ENCODE results near the gene KLK13. TPM values are rescaled to one million over a fixed set of nuclear protein-coding genes. Genes with fewer than 3 reads are reported as not detected.
A peak's percentile ranks its signal among the peaks of the same experiment; 100 is the strongest.

KLK13 gene
- polyA plus RNA-seq, 1 of the 3 experiments (the other 2 are of a cell fraction), result not detected

DNA sequence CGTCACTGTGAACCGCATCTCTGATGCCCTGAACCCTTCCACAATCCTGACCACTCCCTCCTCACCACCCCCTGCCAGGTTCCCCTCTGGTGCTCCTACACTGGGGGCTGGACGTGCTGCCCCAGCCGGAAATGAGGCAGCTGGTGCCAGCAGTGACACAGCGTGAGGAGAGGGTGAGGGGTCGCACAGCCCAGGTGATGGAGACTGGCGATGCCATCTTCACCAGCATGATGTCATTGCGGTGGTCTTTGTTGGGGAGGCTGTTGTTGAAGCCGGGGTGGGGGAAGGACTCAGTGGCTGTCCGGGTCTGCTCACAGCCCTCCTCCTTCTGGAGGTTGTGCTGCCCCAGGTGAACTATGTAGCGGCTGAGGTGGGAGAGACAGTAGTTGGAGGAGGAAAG is 40.9 kb downstream of the KLK13 start:
- CTCF ChIA-PET, result no interaction called here
- no peak overlapping the region for H2AFZ ChIP-seq (ENCODE audit: low read depth)
- H3K27ac ChIP-seq (ENCODE audit: low read depth in 2 of 2, low read length in 1 of 2), result no peak overlapping the region
- no peak overlapping the region for H3K9ac ChIP-seq
- H3K9me2 ChIP-seq, result no peaks in the 10 kb centered on the region
- no peak for DNase-seq
- no peak overlapping the region for H3K4me2 ChIP-seq
- H3K4me3 ChIP-seq (ENCODE audit: low read depth in 2 of 2, low read length in 1 of 2), result no peak overlapping the region
- no peaks in the 10 kb centered on the region for H3K79me2 ChIP-seq (ENCODE audit: insufficient read depth)
- POLR2A ChIA-PET, result no interaction called here
- no peaks in the 10 kb centered on the region for H3K9me3 ChIP-seq
- no peaks in the 10 kb centered on the region for H3F3A ChIP-seq (replicated peaks; ENCODE audit: insufficient read depth)
- no peaks in the 10 kb centered on the region for H3K36me3 ChIP-seq (replicated peaks in 1 of 2; ENCODE audit: control insufficient read depth in 1 of 2, insufficient read depth in 2 of 2, low read length in 1 of 2)
- H4K20me1 ChIP-seq (ENCODE audit: insufficient read depth), result no peaks in the 10 kb centered on the region
- peaks cover 93% of the 10 kb centered on the region for H3K27me3 ChIP-seq (ENCODE audit: insufficient read depth)
- WGBS (ENCODE audit: low lambda C conversion rate), result 14% methylated on average over 10 of the region's 11 CpGs
- no peaks in the 10 kb centered on the region for H3K4me1 ChIP-seq (ENCODE audit: control insufficient read depth in 1 of 2, insufficient read depth in 2 of 2, low read depth in 1 of 2, low read length in 1 of 2)
- TF ChIP-seq NFIC (IDR thresholded peaks at IDR 0.05; ENCODE audit: borderline replicate concordance), result no peak

DNA sequence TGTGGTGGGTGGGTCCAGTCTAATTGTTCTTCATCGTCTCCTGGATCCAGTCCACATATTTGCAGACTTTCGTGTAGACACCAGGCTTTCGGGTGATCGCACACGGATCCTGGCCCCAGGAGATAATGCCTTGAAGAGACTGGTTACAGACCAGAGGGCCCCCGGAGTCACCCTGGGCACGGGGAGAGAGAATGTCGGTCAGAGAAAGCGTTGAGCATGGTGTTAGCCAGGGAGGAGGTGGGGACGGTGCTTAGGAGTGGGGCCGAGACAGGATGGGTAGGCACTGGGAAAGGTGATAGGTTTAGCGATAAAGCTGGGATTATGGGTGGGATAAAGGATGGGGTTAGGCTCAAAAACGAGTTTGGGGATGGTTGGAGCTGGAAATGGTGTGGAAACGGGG is 42.4 kb downstream of the KLK13 start:
- Histone ChIP-seq H3K36me3 (replicated peaks in 1 of 2; ENCODE audit: control insufficient read depth in 1 of 2, insufficient read depth in 2 of 2, low read length in 1 of 2) (no peaks in the 10 kb centered on the region), H3K9me2 (no peaks in the 10 kb centered on the region), H3F3A (replicated peaks; ENCODE audit: insufficient read depth) (no peaks in the 10 kb centered on the region), H3K27me3 (ENCODE audit: insufficient read depth) (peaks cover 93% of the 10 kb centered on the region), H3K9me3 (no peaks in the 10 kb centered on the region), H3K4me2 (no peak overlapping the region), H3K27ac (ENCODE audit: low read depth in 2 of 2, low read length in 1 of 2) (no peak overlapping the region), H4K20me1 (ENCODE audit: insufficient read depth) (no peaks in the 10 kb centered on the region), H3K79me2 (ENCODE audit: insufficient read depth) (no peaks in the 10 kb centered on the region), H3K4me3 (ENCODE audit: low read depth in 2 of 2, low read length in 1 of 2) (no peak overlapping the region), H2AFZ (ENCODE audit: low read depth) (no peak overlapping the region), H3K4me1 (ENCODE audit: control insufficient read depth in 1 of 2, insufficient read depth in 2 of 2, low read depth in 1 of 2, low read length in 1 of 2) (no peaks in the 10 kb centered on the region), H3K9ac (no peak overlapping the region)
- TF ChIP-seq FOXM1 (IDR thresholded peaks at IDR 0.05; ENCODE audit: low read depth) (no peak), FOSL2 (IDR thresholded peaks at IDR 0.05; ENCODE audit: borderline replicate concordance, low read depth) (no peak), NFIC (IDR thresholded peaks at IDR 0.05; ENCODE audit: borderline replicate concordance) (no peak), TAF1 (IDR thresholded peaks at IDR 0.05; ENCODE audit: borderline replicate concordance, low read depth, low read length) (no peak), RXRA (IDR thresholded peaks at IDR 0.05; ENCODE audit: borderline replicate concordance, low read depth) (no peak)
- TF ChIP-seq, protein P1, sequence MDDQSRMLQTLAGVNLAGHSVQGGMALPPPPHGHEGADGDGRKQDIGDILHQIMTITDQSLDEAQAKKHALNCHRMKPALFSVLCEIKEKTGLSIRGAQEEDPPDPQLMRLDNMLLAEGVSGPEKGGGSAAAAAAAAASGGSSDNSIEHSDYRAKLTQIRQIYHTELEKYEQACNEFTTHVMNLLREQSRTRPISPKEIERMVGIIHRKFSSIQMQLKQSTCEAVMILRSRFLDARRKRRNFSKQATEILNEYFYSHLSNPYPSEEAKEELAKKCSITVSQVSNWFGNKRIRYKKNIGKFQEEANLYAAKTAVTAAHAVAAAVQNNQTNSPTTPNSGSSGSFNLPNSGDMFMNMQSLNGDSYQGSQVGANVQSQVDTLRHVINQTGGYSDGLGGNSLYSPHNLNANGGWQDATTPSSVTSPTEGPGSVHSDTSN (IDR thresholded peaks at IDR 0.05), result no peak
- TF ChIP-seq, protein P2, sequence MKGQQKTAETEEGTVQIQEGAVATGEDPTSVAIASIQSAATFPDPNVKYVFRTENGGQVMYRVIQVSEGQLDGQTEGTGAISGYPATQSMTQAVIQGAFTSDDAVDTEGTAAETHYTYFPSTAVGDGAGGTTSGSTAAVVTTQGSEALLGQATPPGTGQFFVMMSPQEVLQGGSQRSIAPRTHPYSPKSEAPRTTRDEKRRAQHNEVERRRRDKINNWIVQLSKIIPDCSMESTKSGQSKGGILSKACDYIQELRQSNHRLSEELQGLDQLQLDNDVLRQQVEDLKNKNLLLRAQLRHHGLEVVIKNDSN (IDR thresholded peaks at IDR 0.05; ENCODE audit: borderline replicate concordance, low read depth), result no peak
- CTCF ChIA-PET, result interaction anchor here (0.7 to 1.9 kb wide), 3 partner anchors 9 to 72 kb away, joined by 3 to 7 read pairs (median 6); no protein-coding TSS in a partner anchor
- POLR2A ChIA-PET, result no interaction called here
- no peak for DNase-seq
- 6% methylated on average over 14 of the region's 14 CpGs for WGBS (ENCODE audit: low lambda C conversion rate)

DNA sequence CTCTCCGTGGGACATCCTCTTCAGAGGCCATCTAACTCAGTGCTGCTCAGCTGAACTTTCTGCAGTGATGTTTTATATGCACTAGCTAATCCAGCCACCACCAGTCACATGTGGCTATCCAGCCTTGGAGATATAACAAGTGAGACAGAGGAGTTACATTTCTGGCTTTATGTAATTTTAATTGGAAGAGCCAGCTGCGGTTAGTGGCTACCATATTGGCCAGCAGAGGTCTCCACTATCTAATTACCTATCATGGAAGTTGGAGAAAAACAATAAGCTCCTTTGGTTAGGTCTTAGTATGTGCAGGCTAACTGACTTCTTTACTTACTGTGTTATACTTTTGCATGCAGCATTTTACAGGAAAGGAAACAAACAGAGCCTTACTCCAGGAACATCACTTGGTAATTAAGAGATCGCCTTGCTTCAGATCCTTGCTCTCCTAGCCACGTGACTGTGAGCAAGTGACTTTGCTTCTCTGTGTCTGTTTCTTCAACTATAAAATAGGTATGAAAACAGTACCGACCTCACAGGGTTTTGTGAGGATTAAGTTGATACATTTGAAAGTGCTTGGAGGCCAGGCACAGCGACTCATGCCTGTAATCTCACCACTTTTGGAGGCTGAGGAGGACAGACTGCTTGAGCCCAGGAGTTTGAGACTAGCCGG is 43.8 kb downstream of the KLK13 start:
- Histone ChIP-seq H3K4me1 (ENCODE audit: control insufficient read depth in 1 of 2, insufficient read depth in 2 of 2, low read depth in 1 of 2, low read length in 1 of 2) (no peaks in the 10 kb centered on the region), H3K27ac (ENCODE audit: low read depth in 2 of 2, low read length in 1 of 2) (no peak overlapping the region), H3K27me3 (ENCODE audit: insufficient read depth) (peaks cover 90% of the 10 kb centered on the region), H3K4me3 (ENCODE audit: low read depth in 2 of 2, low read length in 1 of 2) (no peak overlapping the region; a peak in 1 of 4 replicates), H4K20me1 (ENCODE audit: insufficient read depth) (no peaks in the 10 kb centered on the region), H2AFZ (ENCODE audit: low read depth) (no peak overlapping the region), H3K9me3 (no peaks in the 10 kb centered on the region), H3K36me3 (replicated peaks in 1 of 2; ENCODE audit: control insufficient read depth in 1 of 2, insufficient read depth in 2 of 2, low read length in 1 of 2) (no peaks in the 10 kb centered on the region), H3K9me2 (no peaks in the 10 kb centered on the region), H3K9ac (no peak overlapping the region), H3K4me2 (no peak overlapping the region), H3F3A (replicated peaks; ENCODE audit: insufficient read depth) (no peaks in the 10 kb centered on the region), H3K79me2 (ENCODE audit: insufficient read depth) (no peaks in the 10 kb centered on the region)
- TF ChIP-seq, protein P2 (IDR thresholded peaks at IDR 0.05; ENCODE audit: borderline replicate concordance, low read depth), result peak; percentile 49; the same call in 1 of the 2 replicates
- TF ChIP-seq, protein P3, sequence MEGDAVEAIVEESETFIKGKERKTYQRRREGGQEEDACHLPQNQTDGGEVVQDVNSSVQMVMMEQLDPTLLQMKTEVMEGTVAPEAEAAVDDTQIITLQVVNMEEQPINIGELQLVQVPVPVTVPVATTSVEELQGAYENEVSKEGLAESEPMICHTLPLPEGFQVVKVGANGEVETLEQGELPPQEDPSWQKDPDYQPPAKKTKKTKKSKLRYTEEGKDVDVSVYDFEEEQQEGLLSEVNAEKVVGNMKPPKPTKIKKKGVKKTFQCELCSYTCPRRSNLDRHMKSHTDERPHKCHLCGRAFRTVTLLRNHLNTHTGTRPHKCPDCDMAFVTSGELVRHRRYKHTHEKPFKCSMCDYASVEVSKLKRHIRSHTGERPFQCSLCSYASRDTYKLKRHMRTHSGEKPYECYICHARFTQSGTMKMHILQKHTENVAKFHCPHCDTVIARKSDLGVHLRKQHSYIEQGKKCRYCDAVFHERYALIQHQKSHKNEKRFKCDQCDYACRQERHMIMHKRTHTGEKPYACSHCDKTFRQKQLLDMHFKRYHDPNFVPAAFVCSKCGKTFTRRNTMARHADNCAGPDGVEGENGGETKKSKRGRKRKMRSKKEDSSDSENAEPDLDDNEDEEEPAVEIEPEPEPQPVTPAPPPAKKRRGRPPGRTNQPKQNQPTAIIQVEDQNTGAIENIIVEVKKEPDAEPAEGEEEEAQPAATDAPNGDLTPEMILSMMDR (IDR thresholded peaks at IDR 0.05), result peak; percentile 78
- TF ChIP-seq RAD21 (IDR thresholded peaks at IDR 0.05; ENCODE audit: low read length) (peak; percentile 37), MXI1 (IDR thresholded peaks at IDR 0.05; ENCODE audit: low read depth, low read length) (no peak), CHD2 (IDR thresholded peaks at IDR 0.05; ENCODE audit: low read length, partially characterized antibody) (no peak), SMC3 (IDR thresholded peaks at IDR 0.05; ENCODE audit: low read depth, low read length) (peak; percentile 45), YY1 (IDR thresholded peaks at IDR 0.05; ENCODE audit: low read depth) (no peak)
- ChIA-PET POLR2A (no interaction called here), CTCF (interaction anchor here (0.6 to 2.1 kb wide), 21 partner anchors 8 to 640 kb away, joined by 3 to 11 read pairs (median 4); partner anchors contain the start of gene KLK12)
- 8% methylated on average over 6 of the region's 7 CpGs for WGBS (ENCODE audit: low lambda C conversion rate)
- peak; percentile 54 for DNase-seq

Measured in SK-N-SH (cell line).